Panc1 (cell line): ENCODE measurements around the gene CAST. TPM values are rescaled to one million over a fixed set of nuclear protein-coding genes. Genes with fewer than 3 reads are reported as not detected.

Experiments
- ATAC-seq: fragments of 200-7000 bp; cut with Tn5 transposase; 2 replicates; pipeline ENCODE4 v1.9.1; 2020; ENCODE audit warnings: mild to moderate bottlenecking, moderate library complexity
- BruUV-seq: library from RNA; stranded (reverse); fragments of 400-500 nt; replicated peaks from 2 replicates; lab custom pipeline; 2021; lab: Mats Ljungman, UMichigan
- CTCF ChIA-PET: fragments of 300-600 bp; sonication (Branson Sonifier 250); formaldehyde crosslinking; loops from one replicate; lab custom pipeline; 2022; ENCODE audit warnings: antibody characterized with exemption; lab: Charles Lee
- POLR2A ChIA-PET: fragments of 300-600 bp; sonication (Branson Sonifier 250); formaldehyde crosslinking; loops from one replicate; lab custom pipeline; 2022; ENCODE audit warnings: antibody characterized with exemption; lab: Charles Lee
- DNase-seq: peaks from one replicate; pipeline ENCODE4 v3.0.0-alpha.2; 2010; ENCODE audit warnings: low read depth, low spot score
- H3K27ac ChIP-seq: 2 replicates; pipeline ENCODE4 v1.5.1; 2011; ENCODE audit warnings: mild to moderate bottlenecking, low read length, inconsistent platforms
- H3K27me3 ChIP-seq: fragments of 200-500 bp; sonication (Bioruptor generic); 2 replicates; pipeline ENCODE4 v1.6.0; 2014; ENCODE audit warnings: low read length, inconsistent platforms; ENCODE audit not compliant: control insufficient read depth, insufficient read depth
- H3K36me3 ChIP-seq: fragments of 200-500 bp; sonication (Bioruptor generic); 2 replicates; pipeline ENCODE4 v1.5.1; 2014; ENCODE audit warnings: inconsistent platforms, mild to moderate bottlenecking, low read length, moderate library complexity; ENCODE audit not compliant: control insufficient read depth, insufficient read depth
- H3K4me1 ChIP-seq: 2 replicates; pipeline ENCODE4 v1.5.1; 2011; ENCODE audit warnings: inconsistent platforms, mild to moderate bottlenecking, low read length, moderate library complexity; ENCODE audit not compliant: control insufficient read depth, insufficient read depth
- H3K4me3 ChIP-seq, 2 experiments: 2 replicates each; pipeline ENCODE4 v1.5.1; 2011 to 2012; ENCODE audit warnings: low read depth in 2 of 2, low read length in 2 of 2, mild to moderate bottlenecking in 2 of 2, inconsistent platforms in 1 of 2, moderate library complexity in 1 of 2
- H3K9me3 ChIP-seq: fragments of 200-500 bp; sonication (Bioruptor generic); 2 replicates; pipeline ENCODE4 v1.5.1; 2014; ENCODE audit warnings: low read depth, mild to moderate bottlenecking, inconsistent platforms, low read length, moderate library complexity; ENCODE audit not compliant: control insufficient read depth, insufficient read depth
- POLR2AphosphoS5 ChIP-seq: IDR thresholded peaks from 2 replicates; pipeline ENCODE4 v1.6.1; 2012; ENCODE audit warnings: mild to moderate bottlenecking, low read depth, low read length, moderate library complexity
- SIN3A ChIP-seq: IDR thresholded peaks from 2 replicates; pipeline ENCODE4 v1.6.1; 2012; ENCODE audit warnings: low read depth, mild to moderate bottlenecking, low read length, moderate library complexity, borderline replicate concordance; ENCODE audit not compliant: insufficient read depth
- TCF7L2 ChIP-seq: IDR thresholded peaks from 2 replicates; pipeline ENCODE4 v1.6.1; 2011; ENCODE audit warnings: mild to moderate bottlenecking, low read depth, low read length, inconsistent platforms
- in situ Hi-C: cut with HindIII; loops from 2 replicates; pipeline ENCODE4 v1.10.0; 2016; ENCODE audit warnings: low sequenced_read_pairs, low pct_unique_long_range_greater_than_20kb
- intact Hi-C: fragments of 100-400 bp; cut with micrococcal nuclease; formaldehyde crosslinking; loops from one replicate; pipeline ENCODE4 v1.10.0; 2022; ENCODE audit not compliant: unreplicated experiment
- total RNA-seq: library from RNA; stranded (reverse); gene quantifications from one replicate; pipeline ENCODE4 v1.2.1, GENCODE V29; 2021; ENCODE audit not compliant: unreplicated experiment
- TF ChIP-seq, protein P1 (sequence below): fragments of 450-650 bp; IDR thresholded peaks from 2 replicates; pipeline ENCODE4 v1.5.1; 2017; ENCODE audit warnings: mild to moderate bottlenecking
- TF ChIP-seq, protein P2 (sequence below), 2 experiments: IDR thresholded peaks; 2 replicates each; pipeline ENCODE4 v1.6.1; 2011 to 2012; ENCODE audit warnings: low read depth in 2 of 2, control low read depth in 1 of 2, low read length in 1 of 2, mild to moderate bottlenecking in 1 of 2, moderate library complexity in 1 of 2; ENCODE audit not compliant: insufficient read depth in 1 of 2

Gene CAST
- total RNA-seq, 1 experiment from 2014 or later: 212 TPM

DNA sequence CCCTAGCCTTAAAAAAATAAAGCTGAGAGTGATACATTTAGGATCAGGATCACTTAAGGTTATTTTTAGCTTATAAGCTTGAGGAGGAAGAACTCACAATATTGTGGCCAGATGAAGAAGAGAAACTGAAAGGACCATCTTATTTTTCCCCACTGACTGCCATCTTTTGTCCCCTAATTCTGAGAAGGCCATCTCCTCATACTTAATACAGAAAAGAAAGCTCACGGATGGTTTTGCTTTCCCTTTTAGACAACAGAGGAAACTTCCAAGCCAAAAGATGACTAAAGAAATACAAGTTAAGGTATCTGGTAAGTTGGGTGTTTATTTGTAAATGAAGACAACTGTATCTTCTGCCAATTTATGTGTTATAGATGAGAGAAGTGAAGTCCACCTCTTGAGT, 109.2 kb downstream of the CAST start:
- no peak for TF ChIP-seq POLR2AphosphoS5
- TF ChIP-seq, protein P1, sequence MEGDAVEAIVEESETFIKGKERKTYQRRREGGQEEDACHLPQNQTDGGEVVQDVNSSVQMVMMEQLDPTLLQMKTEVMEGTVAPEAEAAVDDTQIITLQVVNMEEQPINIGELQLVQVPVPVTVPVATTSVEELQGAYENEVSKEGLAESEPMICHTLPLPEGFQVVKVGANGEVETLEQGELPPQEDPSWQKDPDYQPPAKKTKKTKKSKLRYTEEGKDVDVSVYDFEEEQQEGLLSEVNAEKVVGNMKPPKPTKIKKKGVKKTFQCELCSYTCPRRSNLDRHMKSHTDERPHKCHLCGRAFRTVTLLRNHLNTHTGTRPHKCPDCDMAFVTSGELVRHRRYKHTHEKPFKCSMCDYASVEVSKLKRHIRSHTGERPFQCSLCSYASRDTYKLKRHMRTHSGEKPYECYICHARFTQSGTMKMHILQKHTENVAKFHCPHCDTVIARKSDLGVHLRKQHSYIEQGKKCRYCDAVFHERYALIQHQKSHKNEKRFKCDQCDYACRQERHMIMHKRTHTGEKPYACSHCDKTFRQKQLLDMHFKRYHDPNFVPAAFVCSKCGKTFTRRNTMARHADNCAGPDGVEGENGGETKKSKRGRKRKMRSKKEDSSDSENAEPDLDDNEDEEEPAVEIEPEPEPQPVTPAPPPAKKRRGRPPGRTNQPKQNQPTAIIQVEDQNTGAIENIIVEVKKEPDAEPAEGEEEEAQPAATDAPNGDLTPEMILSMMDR: no peak
- no peak for TF ChIP-seq SIN3A
- TF ChIP-seq TCF7L2: no peak
- TF ChIP-seq, protein P2, sequence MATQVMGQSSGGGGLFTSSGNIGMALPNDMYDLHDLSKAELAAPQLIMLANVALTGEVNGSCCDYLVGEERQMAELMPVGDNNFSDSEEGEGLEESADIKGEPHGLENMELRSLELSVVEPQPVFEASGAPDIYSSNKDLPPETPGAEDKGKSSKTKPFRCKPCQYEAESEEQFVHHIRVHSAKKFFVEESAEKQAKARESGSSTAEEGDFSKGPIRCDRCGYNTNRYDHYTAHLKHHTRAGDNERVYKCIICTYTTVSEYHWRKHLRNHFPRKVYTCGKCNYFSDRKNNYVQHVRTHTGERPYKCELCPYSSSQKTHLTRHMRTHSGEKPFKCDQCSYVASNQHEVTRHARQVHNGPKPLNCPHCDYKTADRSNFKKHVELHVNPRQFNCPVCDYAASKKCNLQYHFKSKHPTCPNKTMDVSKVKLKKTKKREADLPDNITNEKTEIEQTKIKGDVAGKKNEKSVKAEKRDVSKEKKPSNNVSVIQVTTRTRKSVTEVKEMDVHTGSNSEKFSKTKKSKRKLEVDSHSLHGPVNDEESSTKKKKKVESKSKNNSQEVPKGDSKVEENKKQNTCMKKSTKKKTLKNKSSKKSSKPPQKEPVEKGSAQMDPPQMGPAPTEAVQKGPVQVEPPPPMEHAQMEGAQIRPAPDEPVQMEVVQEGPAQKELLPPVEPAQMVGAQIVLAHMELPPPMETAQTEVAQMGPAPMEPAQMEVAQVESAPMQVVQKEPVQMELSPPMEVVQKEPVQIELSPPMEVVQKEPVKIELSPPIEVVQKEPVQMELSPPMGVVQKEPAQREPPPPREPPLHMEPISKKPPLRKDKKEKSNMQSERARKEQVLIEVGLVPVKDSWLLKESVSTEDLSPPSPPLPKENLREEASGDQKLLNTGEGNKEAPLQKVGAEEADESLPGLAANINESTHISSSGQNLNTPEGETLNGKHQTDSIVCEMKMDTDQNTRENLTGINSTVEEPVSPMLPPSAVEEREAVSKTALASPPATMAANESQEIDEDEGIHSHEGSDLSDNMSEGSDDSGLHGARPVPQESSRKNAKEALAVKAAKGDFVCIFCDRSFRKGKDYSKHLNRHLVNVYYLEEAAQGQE (IDR thresholded peaks at IDR 0.05; ENCODE audit: insufficient read depth in 1 of 2, low read depth in 2 of 2, low read length in 1 of 2): no peak
- ChIA-PET POLR2A (no interaction called here), CTCF (no interaction called here)
- in situ Hi-C loops (no loop called here), intact Hi-C loops (no loop called here)
- DNase-seq (no peak), ATAC-seq (no peak)
- H3K4me3 ChIP-seq: no peak overlapping the region
- H3K4me1 ChIP-seq: no peaks in the 10 kb centered on the region; the same call in 1 of the 2 replicates
- no peaks in the 10 kb centered on the region for H3K9me3 ChIP-seq
- H3K27me3 ChIP-seq: no peaks in the 10 kb centered on the region
- H3K27ac ChIP-seq: no peak overlapping the region
- peaks cover 64% of the 10 kb centered on the region for H3K36me3 ChIP-seq
- no TSS peak for BruUV-seq

DNA sequence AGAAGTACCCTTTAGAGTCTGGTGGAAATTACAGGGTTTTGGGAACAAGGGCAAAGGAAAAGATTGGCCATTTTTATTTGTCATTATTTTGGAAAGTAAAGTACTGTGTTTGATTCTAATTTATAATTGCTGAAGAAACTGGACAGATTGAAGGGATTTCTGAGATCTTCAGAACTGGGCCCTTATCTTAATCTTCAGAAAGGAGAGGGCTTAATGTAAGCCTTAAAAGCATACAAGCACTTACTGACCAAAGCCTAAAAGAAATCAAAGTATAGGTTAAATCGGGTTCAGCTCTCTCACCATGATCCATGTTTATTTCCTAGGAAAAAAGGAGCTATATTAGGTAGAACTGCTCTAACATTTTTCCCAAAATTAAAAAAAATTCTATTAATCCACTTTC, 109.9 kb downstream of the CAST start:
- Histone ChIP-seq H3K27ac (no peak overlapping the region), H3K9me3 (no peaks in the 10 kb centered on the region), H3K4me1 (no peaks in the 10 kb centered on the region; the same call in 1 of the 2 replicates), H3K4me3 (no peak overlapping the region), H3K36me3 (peaks cover 58% of the 10 kb centered on the region), H3K27me3 (no peaks in the 10 kb centered on the region)
- DNase-seq: no peak
- ChIA-PET POLR2A (interaction anchor here (0.7 kb wide), 1 partner anchor 1628 kb away, joined by 4 read pairs; no protein-coding TSS in a partner anchor), CTCF (no interaction called here)
- ATAC-seq: no peak
- TF ChIP-seq POLR2AphosphoS5 (no peak), SIN3A (no peak), TCF7L2 (no peak)
- TF ChIP-seq, protein P2 (IDR thresholded peaks at IDR 0.05; ENCODE audit: insufficient read depth in 1 of 2, low read depth in 2 of 2, low read length in 1 of 2): no peak
- TF ChIP-seq, protein P1: no peak
- in situ Hi-C loops (no loop called here), intact Hi-C loops (no loop called here)
- no TSS peak for BruUV-seq
